Measurements from ENCODE around the gene CIB4.
"Not testable (repeated sequence)": the region's sequence is repeated elsewhere in the genome, so short reads cannot be mapped to it uniquely, and the experiment has no call there.

Gene CIB4

DNA sequence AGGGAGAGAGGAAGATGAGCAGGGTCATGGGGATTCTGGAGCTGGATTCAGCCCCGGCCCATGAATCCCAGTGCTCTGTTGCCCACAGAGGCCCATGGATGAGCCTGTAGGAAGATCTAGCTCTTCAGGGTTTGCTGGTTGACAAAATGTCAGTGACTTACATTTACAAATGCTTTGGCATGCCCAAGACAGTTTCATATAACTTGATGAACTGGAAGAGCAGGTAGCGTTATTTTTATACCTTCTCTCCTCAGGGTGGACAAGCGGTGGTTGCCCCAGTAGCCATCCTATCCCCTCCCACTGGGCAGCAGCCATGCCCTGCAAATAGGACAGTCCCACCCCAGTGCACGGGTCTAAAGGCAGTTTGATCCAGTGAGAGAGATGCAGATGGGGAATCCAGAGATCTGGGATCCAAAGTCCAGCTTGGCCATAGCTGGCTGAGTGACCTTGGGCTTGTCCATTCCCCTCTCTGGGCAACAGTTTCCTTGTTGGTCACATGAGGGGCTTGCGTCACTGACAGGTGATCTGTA, 29.8 kb upstream of the CIB4 start:
- Histone ChIP-seq H3K36me3 (no peaks in the 10 kb centered on the region), H3K27me3 (ENCODE audit: insufficient read depth, low read depth, severe bottlenecking) (no peaks in the 10 kb centered on the region), H3K4me3 (ENCODE audit: low read depth, low read length) (no peak overlapping the region), H3K27ac (no peak overlapping the region), H3K9me3 (ENCODE audit: severe bottlenecking) (no peaks in the 10 kb centered on the region)
- peak; percentile 7 for DNase-seq
- TF ChIP-seq, protein P1, sequence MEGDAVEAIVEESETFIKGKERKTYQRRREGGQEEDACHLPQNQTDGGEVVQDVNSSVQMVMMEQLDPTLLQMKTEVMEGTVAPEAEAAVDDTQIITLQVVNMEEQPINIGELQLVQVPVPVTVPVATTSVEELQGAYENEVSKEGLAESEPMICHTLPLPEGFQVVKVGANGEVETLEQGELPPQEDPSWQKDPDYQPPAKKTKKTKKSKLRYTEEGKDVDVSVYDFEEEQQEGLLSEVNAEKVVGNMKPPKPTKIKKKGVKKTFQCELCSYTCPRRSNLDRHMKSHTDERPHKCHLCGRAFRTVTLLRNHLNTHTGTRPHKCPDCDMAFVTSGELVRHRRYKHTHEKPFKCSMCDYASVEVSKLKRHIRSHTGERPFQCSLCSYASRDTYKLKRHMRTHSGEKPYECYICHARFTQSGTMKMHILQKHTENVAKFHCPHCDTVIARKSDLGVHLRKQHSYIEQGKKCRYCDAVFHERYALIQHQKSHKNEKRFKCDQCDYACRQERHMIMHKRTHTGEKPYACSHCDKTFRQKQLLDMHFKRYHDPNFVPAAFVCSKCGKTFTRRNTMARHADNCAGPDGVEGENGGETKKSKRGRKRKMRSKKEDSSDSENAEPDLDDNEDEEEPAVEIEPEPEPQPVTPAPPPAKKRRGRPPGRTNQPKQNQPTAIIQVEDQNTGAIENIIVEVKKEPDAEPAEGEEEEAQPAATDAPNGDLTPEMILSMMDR (IDR thresholded peaks at IDR 0.05; ENCODE audit: low read depth, low read length) = no peak

DNA sequence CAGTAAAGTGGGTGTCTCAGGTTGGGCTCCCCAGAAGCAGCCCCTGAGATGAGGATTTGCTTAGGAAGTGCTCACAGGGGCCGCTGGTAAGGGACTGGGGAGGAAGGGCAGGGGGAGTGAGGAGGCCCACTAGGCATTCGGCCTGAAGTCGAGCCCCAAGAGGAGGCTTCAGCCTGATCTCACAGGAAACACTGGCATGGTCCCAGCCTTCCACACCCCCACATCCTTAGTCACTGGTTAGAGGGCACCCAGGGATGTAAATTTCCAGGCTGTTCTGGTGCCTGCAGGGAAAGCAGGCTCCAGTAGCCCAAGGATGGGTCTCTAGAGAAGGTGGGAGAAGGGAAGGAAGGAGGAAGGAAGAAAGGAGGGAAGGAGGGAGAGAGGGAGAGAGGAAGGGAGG, 29.0 kb upstream of the CIB4 start:
- TF ChIP-seq, protein P1 (IDR thresholded peaks at IDR 0.05; ENCODE audit: low read depth, low read length) = no peak
- no peak overlapping the region for H3K27ac ChIP-seq

DNA sequence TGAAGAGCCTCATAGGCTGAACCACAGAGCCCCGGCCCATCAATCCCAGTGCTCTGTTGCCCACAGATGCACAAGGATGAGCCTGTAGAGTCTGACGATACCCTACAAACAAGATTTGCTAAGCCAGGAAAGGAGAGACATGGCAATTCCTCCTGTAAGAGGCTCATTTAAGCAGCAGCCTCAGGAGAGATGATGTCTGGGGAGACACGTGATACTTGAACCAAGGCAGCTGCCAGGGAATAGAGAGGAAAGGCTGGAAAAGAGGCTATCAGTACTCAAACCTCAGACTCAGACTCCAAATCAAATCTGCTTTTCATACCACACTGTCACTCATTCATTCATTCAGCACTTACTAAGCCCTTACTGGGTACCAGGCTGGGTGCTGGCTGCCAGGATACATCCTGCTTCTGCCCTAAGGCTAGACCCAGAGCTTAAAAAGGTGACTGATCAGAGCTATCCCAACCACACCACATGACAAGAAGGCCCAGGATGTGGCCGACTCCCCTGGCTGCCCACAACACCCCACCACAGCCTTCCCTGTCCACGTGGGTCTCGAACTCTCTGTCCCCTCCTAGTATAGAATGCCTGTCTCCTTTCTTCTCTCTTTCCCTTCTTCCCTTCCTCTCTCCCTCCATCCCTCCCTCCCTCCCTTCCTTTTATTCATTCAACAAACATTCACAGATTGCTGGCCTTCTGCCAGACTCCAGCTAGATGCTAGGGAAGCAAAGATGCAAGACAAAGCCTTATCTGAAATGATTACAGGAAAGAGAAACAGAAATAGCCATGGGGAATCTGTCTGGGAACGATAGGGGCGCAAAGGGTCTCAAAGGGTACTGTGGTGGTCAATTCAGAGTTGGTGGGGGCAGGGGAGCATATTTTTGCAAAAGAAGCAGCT, 27.9 kb upstream of the CIB4 start:
- H3K4me3 ChIP-seq (ENCODE audit: low read depth, low read length) = no peak overlapping the region
- H3K36me3 ChIP-seq = no peaks in the 10 kb centered on the region
- no peak overlapping the region for H3K27ac ChIP-seq
- H3K27me3 ChIP-seq (ENCODE audit: insufficient read depth, low read depth, severe bottlenecking) = no peaks in the 10 kb centered on the region
- TF ChIP-seq, protein P1 (IDR thresholded peaks at IDR 0.05; ENCODE audit: low read depth, low read length) = no peak
- DNase-seq = no peak
- peaks cover 5% of the 10 kb centered on the region for H3K9me3 ChIP-seq (ENCODE audit: severe bottlenecking)

More for the DNA sequence above, 29.0 kb upstream of the CIB4 start:
- no peak for DNase-seq
- Histone ChIP-seq H3K9me3 (ENCODE audit: severe bottlenecking) (peaks cover 5% of the 10 kb centered on the region), H3K36me3 (no peaks in the 10 kb centered on the region), H3K27me3 (ENCODE audit: insufficient read depth, low read depth, severe bottlenecking) (no peaks in the 10 kb centered on the region), H3K4me3 (ENCODE audit: low read depth, low read length) (no peak overlapping the region)

DNA sequence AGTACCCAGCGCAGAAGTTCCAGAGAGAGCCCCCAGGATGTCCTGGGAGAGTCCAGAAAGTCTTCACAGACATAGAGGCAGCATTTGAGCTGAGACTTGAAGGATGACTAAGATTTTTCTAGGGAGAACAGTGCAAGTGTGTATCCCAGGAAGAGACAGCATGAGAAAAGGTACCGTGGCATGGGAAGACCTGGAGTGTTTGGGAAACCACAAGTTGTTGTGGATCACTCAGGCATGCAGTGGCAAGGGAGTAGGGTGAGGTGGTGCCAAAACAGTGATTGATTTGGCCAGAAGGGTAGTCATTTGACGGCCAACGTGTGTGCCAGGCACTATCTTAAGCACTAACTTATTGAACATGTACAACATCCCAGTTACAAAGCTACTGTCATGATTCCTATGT, 26.9 kb upstream of the CIB4 start:
- H3K27ac ChIP-seq = no peak overlapping the region
- H3K4me3 ChIP-seq (ENCODE audit: low read depth, low read length) = no peak overlapping the region
- H3K9me3 ChIP-seq (ENCODE audit: severe bottlenecking) = peaks cover 5% of the 10 kb centered on the region
- no peaks in the 10 kb centered on the region for H3K27me3 ChIP-seq (ENCODE audit: insufficient read depth, low read depth, severe bottlenecking)
- H3K36me3 ChIP-seq = no peaks in the 10 kb centered on the region
- DNase-seq = no peak
- TF ChIP-seq, protein P1 (IDR thresholded peaks at IDR 0.05; ENCODE audit: low read depth, low read length) = no peak

DNA sequence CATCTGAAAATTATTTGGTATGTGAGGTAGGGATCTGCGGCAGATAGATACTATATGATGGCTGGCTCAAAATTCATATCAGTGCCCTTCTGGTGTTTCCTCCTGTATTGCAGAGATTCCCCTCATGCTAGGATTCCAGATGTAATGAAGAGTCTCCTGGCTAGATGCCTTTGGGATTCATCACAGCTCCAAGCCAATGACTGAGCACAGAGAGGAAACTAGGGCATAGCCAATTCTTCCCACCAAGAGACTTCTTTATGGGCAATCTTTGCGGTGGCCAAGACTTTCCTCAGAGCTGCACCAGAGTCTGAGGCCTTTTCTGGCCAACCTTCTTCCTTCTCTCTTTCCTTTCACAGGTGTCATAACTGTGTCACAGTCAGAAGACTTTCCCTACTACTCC, 25.5 kb upstream of the CIB4 start:
- Histone ChIP-seq H3K27me3 (ENCODE audit: insufficient read depth, low read depth, severe bottlenecking) (no peaks in the 10 kb centered on the region), H3K9me3 (ENCODE audit: severe bottlenecking) (peaks cover 7% of the 10 kb centered on the region), H3K4me3 (ENCODE audit: low read depth, low read length) (no peak overlapping the region), H3K36me3 (no peaks in the 10 kb centered on the region), H3K27ac (no peak overlapping the region)
- peak; percentile 1 for DNase-seq
- TF ChIP-seq, protein P1 (IDR thresholded peaks at IDR 0.05; ENCODE audit: low read depth, low read length) = no peak

DNA sequence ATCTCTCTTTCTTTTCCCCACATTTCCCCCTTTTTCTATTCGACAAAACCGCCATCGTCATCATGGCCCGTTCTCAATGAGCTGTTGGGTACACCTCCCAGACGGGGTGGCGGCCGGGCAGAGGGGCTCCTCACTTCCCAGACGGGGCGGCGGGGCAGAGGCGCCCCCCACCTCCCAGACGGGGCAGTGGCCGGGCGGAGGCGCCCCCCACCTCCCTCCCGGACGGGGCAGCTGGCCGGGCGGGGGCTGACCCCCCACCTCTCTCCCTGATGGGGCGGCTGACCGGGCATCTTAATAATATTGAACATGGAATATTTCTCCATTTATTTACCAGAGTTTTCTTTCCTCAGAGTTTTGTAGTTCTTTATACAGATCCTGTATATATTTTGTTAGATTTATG, 24.1 kb upstream of the CIB4 start:
- H3K9me3 ChIP-seq (ENCODE audit: severe bottlenecking) = peaks cover 14% of the 10 kb centered on the region
- H3K27me3 ChIP-seq (ENCODE audit: insufficient read depth, low read depth, severe bottlenecking); H3K27ac ChIP-seq; DNase-seq; H3K4me3 ChIP-seq (ENCODE audit: low read depth, low read length); H3K36me3 ChIP-seq: not testable (repeated sequence)

Data from WERI-Rb-1 (cell line).